NCI-H1417 (cell line): ENCODE data around the gene TOP2A.
A peak's percentile ranks its signal among the peaks of the same experiment; 100 is the strongest.

Experiments
- DNase-seq, 3 experiments: peaks; one replicate each; lab custom pipeline; 2025; lab: John Stamatoyannopoulos, UW

TOP2A gene

DNA sequence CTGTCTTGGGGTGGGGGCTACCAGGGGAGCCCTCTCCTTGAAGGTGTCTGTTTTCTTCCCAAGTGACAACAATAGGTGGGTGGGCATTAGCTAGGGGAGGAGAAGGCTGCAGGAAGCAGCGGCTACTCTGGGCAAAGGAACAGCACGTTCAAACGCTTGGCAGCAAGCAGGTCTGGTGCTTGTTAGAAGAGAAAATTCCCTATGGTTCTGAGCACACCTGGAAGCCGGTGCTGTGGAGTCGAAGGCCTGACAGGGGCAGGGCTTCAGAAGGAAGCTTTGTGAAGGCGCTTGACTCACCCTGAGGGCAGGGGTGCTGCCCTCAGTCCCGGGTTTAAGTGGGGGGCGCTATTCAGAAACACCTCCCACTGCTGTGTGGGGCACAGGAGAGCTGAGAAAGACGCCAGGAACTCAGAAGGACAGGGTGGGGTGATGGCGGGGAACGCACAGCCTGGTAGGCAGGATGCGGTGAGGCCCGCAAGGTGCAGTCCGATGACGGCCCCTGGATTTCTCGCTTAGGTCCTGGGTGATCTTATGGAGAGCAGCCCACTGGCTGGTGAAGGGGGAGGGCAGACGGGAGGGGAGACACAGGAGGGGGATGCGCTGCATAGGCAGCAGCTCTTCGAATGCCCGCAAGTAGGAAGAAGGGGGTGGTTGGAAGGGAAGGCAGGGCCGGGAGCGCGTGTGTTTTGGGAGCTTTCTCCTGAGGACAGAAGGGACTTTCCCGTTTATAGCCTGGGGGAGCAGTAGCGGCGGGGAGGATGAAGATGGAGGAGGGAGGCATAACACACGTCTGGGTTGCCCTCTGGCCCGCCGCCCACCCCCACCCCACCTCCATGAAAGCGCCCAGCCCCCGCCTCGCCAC is 56.4 kb downstream of the TOP2A start:
- no peak for DNase-seq

GRCh38 chr17:40360091-40360490 is 57.6 kb downstream of the TOP2A start:
- DNase-seq, result no peak

- DNase-seq, result peak; percentile 75 to 90 (median 84)
Measured at GRCh38 chr17:40358323-40359038, 59.2 kb downstream of the TOP2A start.

DNA sequence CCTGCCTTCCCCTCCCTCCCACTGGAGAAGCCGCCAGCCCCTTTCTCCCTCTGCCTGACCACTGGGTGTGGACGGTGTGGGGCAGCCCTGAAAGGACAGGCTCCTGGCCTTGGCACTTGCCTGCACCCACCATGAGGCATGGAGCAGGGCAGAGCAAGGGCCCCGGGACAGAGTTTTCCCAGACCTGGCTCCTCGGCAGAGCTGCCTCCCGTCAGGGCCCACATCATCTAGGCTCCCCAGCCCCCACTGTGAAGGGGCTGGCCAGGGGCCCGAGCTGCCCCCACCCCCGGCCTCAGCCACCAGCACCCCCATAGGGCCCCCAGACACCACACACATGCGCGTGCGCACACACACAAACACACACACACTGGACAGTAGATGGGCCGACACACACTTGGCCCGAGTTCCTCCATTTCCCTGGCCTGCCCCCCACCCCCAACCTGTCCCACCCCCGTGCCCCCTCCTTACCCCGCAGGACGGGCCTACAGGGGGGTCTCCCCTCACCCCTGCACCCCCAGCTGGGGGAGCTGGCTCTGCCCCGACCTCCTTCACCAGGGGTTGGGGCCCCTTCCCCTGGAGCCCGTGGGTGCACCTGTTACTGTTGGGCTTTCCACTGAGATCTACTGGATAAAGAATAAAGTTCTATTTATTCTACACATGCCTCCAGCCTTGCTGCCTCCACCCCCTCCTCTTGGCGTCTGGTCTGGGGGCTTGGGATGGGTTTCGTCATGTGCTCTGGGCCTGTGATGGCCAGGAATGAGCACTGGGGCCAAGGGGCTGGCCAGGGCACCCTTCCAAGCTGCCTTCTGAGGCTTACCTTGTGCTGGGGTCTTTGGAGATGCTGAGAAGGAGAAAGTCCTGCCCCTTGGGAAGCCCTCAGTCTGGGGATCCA is 60.5 kb downstream of the TOP2A start:
- no peak for DNase-seq

GRCh38 chr17:40355804-40356758 is 61.6 kb downstream of the TOP2A start:
- no peak for DNase-seq

GRCh38 chr17:40355123-40355803 is 62.4 kb downstream of the TOP2A start:
- DNase-seq, result peak; percentile 2 to 60 (median 33)

DNA sequence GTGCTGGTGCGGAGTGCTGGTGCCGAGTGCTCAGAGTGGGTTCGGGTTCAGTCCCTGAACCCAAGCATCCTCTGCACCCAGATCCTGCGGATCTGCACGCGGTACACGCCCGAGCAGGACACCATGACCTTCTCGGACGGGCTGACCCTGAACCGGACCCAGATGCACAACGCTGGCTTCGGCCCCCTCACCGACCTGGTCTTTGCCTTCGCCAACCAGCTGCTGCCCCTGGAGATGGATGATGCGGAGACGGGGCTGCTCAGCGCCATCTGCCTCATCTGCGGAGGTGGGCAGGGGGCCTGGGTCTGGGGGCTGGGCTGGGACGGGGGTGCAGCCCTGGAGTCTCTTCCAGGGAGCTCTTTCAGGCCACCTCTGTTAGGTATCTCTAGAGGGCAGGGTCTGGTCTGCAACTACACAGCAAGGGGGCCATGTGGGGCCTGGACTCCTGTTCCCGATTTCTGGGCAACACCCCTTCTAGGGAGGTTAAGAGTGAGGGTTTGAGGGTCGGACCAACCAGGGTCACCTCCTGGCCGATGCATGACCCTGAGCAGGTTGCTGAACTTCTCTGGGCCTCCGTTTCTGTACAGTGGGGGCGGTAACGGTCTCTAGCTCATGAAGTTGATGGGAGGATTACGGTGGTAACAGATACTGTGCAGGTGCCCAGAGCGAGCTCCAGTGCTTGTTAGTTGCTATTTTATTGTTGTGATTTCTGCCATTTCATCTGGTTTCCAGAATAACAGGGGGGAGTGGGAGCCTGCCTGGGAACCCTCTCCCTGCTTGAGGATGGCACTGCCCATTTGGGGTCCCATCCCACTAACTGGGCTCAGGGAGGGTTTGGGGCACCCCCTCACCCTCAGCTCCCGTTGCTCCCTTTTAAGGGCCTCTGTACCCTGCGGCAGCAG is 63.2 kb downstream of the TOP2A start:
- no peak for DNase-seq

- DNase-seq, result peak in 1 of 3 experiments; percentile 26
Measured at GRCh38 chr17:40352779-40353394, 64.8 kb downstream of the TOP2A start.

DNA sequence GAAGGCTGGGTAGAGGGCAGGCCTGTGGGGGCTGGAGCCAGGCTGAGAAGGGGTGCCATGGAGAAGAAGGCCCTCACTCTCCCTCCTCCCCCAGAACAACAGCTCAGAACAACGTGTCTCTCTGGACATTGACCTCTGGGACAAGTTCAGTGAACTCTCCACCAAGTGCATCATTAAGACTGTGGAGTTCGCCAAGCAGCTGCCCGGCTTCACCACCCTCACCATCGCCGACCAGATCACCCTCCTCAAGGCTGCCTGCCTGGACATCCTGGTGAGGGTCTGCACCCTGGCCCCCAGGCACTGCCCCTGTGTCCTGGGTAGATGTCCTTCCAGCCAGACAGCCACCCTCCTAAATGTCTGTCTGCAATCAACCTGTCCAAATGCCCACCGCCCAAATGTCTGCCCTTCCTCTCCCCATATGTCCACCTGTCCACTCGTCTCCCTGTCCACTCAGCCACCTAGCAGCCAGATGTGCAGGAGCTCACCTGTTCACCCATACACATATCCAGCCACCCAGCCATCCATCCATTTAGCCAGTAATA is 65.4 kb downstream of the TOP2A start:
- no peak for DNase-seq

DNA sequence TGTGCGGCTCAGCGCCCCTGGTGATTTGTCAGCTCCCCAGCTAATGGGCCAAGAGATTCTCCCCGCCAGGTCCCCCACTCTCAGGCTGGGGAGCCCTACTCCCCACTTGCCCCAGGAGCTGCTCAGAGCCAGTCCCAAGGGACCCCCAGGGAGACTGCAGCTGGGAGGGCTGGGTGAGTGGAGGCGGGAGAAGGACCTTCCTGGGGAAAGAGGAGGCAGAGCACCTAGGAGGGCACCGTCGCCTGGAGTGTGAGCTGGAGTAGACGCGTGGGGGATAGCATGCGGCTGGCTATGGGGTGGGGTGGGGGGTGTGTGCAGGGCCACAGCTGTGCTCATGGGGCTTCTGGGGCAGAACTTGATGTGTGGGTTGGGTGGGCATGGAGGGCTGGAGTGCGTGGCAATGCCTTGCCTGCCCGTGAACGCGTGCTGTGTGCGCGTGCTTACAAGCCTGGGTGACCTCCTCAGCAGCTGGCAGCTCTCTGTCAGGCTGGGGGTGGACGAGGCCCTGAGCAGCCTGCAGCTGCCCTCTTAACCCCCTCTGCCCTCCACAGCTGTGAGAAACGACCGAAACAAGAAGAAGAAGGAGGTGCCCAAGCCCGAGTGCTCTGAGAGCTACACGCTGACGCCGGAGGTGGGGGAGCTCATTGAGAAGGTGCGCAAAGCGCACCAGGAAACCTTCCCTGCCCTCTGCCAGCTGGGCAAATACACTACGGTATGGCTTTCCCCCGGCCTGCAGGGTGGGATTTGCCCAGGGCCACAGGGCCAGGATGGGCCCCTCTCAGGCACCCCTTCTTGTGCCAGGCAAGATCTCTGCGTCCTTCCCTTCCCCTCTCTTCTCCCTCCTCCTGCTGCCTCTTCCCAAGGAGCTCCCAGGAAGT is 66.1 kb downstream of the TOP2A start:
- DNase-seq, result peak in 2 of 3 experiments; percentile 87 to 92

- peak in 2 of 3 experiments; percentile 90 to 95 for DNase-seq
Measured at GRCh38 chr17:40350689-40351358, 66.9 kb downstream of the TOP2A start.

GRCh38 chr17:40349895-40350688 is 67.6 kb downstream of the TOP2A start:
- peak in 2 of 3 experiments; percentile 80 to 94 for DNase-seq

GRCh38 chr17:40349477-40349894 is 68.2 kb downstream of the TOP2A start:
- peak in 1 of 3 experiments; percentile 39 for DNase-seq

DNA sequence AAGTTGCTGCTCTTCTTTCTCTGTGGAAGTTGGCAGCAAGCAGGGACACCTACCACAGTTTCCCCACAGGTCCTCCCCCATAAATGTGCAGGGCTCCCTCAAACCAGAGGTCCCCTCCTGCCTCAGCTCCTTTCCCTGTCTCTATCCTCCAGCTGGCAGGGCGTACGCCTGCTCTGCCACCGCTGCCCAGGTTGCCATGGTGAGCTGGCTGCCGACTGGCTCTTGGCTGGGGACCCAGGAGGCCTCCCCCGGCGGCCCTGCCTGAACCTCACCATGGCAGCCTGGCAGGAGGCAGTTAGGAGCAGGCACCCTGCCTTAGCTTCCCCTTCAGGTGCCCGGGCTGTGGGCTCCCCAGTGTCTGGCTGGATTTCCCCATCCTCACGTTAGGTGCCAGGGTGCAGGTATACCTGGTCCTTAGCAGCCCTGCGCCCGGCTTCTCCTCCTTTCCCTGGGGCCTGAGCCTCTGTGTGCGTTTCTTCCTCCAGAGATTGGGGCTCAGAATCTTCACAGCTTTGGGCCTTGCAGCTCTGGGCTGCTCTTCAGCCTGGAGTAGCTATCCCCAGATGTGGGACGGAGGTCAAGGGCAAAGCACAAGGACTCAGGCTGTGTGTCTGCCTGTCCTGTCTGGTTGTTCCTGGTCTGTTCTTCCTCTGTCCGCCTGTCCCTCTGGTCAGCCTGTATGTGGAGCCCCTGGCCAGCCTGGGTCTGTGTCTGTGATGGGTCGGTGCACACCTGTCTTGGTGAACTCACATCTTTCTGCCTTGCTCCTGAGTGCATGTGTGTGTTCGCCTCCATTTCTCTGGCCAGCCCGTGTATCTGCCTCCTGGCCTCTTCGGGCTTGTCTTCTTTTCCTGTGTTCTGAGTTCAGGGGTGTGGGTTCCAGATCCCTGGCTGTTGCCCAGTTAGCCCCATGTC is 68.9 kb downstream of the TOP2A start:
- DNase-seq, result peak in 2 of 3 experiments; percentile 72 to 82

DNA sequence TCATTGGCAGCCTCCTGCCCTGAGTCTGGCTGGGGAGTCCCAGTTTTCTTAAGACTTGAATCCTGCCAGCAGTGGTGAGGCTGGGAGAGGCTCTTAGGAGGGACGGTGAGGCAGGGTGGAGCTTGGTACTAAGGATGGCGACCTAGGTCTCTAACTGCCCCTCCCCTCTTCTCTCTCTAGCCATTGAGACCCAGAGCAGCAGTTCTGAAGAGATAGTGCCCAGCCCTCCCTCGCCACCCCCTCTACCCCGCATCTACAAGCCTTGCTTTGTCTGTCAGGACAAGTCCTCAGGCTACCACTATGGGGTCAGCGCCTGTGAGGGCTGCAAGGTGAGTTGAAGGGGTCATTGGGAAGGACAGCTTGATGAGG is 69.6 kb downstream of the TOP2A start:
- DNase-seq, result peak in 1 of 3 experiments; percentile 54
